Measurements from ENCODE around the gene ZBTB5. TPM values are rescaled to one million over a fixed set of nuclear protein-coding genes. Genes with fewer than 3 reads are reported as not detected.
A peak's percentile ranks its signal among the peaks of the same experiment; 100 is the strongest.

The ZBTB5 gene
- polyA plus RNA-seq, 2 of the 4 experiments (the other 2 are of a cell fraction), result 12.4 to 18.1 TPM

DNA sequence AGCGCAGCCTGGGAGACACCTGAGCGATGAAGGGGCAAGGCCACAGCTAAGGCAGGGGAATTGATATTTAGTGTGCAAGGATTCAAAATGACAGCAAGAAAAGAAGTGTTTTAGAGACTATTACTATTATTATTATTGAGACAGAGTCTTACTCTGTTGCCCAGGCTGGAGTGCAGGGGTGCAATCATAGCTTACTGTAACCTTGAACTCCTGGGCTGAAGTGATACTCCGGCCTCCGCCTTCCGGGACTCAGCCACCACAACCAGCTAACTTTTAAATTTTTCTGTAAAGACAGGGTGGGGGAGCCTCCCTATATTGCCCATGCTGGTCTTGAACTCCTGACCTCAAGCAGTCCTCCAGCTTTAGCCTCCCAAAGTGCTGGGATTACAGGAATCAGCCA, 46.0 kb downstream of the ZBTB5 start:
- no peak for ATAC-seq
- CTCF ChIA-PET, result interaction anchor here (3.4 kb wide), 1 partner anchor 11 kb away, joined by 14 read pairs; no protein-coding TSS in a partner anchor

DNA sequence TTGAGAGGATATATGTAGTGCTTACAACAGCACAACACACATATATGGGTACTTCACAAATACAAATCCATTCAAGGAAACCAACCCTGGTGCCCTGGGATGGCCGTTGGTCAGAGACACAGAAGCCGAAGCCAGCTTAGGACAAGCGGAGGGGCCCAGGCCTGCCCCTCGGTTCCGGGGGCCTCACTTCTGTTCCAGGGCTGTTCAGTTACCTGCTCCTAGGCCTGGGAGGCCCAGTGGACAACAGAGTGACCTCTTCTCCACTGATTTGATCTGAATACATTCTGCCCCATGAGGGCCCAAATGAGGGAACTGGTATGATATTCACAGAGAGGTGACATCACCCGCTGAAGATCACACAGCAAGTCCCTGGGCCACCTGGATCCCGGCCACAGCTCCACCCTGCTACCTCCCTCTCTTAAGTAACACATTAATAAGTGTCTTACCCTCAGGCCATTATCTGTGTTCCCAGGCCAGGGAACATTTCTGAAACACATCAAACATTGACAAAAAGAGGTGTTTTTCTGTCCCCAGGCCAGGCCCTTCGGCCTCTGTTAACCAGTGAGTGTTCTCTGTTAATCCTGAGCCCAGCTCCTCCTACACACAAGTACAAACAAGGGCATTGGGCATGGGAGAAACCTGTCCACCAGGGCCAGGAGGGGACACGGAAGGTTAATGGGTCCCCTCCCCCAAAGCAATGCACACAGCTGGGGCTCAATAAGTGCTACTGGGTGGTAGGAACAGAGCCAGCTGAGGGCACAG, 47.2 kb downstream of the ZBTB5 start:
- 56% methylated on average over 9 of the region's 9 CpGs for WGBS (ENCODE audit: missing lambda C conversion rate)
- Histone ChIP-seq H3K4me2 (peak overlapping the region; percentile 59), H3K4me3 (no peak overlapping the region), H3K4me1 (peaks cover 42% of the 10 kb centered on the region), H3K27ac (peak overlapping the region; percentile 65 to 73), H3K9me3 (no peaks in the 10 kb centered on the region)
- no peak for FAIRE-seq
- DNase-seq (ENCODE audit: low read depth in 1 of 2, low spot score in 1 of 2), result peak in 1 of 2 experiments; percentile 73
- ChIA-PET CTCF (interaction anchor here (1.1 to 3.4 kb wide), 5 partner anchors 8 to 48 kb away, joined by 3 to 14 read pairs (median 5); no protein-coding TSS in a partner anchor), POLR2A (no interaction called here)
- TF ChIP-seq, protein P1, sequence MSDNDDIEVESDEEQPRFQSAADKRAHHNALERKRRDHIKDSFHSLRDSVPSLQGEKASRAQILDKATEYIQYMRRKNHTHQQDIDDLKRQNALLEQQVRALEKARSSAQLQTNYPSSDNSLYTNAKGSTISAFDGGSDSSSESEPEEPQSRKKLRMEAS (IDR thresholded peaks at IDR 0.05), result no peak
- TF ChIP-seq HOXB13 (CRISPR knock-in tag; IDR thresholded peaks at IDR 0.05; ENCODE audit: low read depth) (no peak), ZSCAN20 (CRISPR knock-in tag; IDR thresholded peaks at IDR 0.05) (no peak), MAZ (IDR thresholded peaks at IDR 0.05; ENCODE audit: borderline replicate concordance, low read depth, low read length) (no peak), TP53 (CRISPR knock-in tag; IDR thresholded peaks at IDR 0.05) (no peak), CHD4 (IDR thresholded peaks at IDR 0.05; ENCODE audit: borderline replicate concordance) (no peak)
- TF ChIP-seq, protein P2, sequence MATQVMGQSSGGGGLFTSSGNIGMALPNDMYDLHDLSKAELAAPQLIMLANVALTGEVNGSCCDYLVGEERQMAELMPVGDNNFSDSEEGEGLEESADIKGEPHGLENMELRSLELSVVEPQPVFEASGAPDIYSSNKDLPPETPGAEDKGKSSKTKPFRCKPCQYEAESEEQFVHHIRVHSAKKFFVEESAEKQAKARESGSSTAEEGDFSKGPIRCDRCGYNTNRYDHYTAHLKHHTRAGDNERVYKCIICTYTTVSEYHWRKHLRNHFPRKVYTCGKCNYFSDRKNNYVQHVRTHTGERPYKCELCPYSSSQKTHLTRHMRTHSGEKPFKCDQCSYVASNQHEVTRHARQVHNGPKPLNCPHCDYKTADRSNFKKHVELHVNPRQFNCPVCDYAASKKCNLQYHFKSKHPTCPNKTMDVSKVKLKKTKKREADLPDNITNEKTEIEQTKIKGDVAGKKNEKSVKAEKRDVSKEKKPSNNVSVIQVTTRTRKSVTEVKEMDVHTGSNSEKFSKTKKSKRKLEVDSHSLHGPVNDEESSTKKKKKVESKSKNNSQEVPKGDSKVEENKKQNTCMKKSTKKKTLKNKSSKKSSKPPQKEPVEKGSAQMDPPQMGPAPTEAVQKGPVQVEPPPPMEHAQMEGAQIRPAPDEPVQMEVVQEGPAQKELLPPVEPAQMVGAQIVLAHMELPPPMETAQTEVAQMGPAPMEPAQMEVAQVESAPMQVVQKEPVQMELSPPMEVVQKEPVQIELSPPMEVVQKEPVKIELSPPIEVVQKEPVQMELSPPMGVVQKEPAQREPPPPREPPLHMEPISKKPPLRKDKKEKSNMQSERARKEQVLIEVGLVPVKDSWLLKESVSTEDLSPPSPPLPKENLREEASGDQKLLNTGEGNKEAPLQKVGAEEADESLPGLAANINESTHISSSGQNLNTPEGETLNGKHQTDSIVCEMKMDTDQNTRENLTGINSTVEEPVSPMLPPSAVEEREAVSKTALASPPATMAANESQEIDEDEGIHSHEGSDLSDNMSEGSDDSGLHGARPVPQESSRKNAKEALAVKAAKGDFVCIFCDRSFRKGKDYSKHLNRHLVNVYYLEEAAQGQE (IDR thresholded peaks at IDR 0.05), result no peak
- no peak for ATAC-seq

More for the DNA sequence above, 46.0 kb downstream of the ZBTB5 start:
- Histone ChIP-seq H3K4me2 (peak overlapping the region; percentile 59; the same call in 1 of the 3 replicates), H3K4me3 (no peak overlapping the region), H3K4me1 (peaks cover 52% of the 10 kb centered on the region), H3K9me3 (no peaks in the 10 kb centered on the region), H3K27ac (peak overlapping the region; percentile 65 to 73; a peak in 2 of 6 replicates)
- no peak for TF ChIP-seq NR3C1 (IDR thresholded peaks at IDR 0.05)
- no peak for TF ChIP-seq MYC (IDR thresholded peaks at IDR 0.05; ENCODE audit: borderline replicate concordance, low read length)
- no peak for TF ChIP-seq JUNB (IDR thresholded peaks at IDR 0.05)
- TF ChIP-seq JUN (IDR thresholded peaks at IDR 0.05), result no peak
- TF ChIP-seq, protein P3, sequence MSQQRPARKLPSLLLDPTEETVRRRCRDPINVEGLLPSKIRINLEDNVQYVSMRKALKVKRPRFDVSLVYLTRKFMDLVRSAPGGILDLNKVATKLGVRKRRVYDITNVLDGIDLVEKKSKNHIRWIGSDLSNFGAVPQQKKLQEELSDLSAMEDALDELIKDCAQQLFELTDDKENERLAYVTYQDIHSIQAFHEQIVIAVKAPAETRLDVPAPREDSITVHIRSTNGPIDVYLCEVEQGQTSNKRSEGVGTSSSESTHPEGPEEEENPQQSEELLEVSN (IDR thresholded peaks at IDR 0.05; ENCODE audit: borderline replicate concordance, low read depth), result no peak
- no peak for TF ChIP-seq RARB (CRISPR knock-in tag; IDR thresholded peaks at IDR 0.05)
- no peak for TF ChIP-seq CBX2 (IDR thresholded peaks at IDR 0.05; ENCODE audit: borderline replicate concordance, low read depth)
- TF ChIP-seq POLR2AphosphoS2 (conservative IDR thresholded peaks at IDR 0.05; ENCODE audit: low read length), result no peak
- POLR2A ChIA-PET, result no interaction called here
- WGBS (ENCODE audit: missing lambda C conversion rate), result 92% methylated on average over 5 of the region's 5 CpGs
- FAIRE-seq, result no peak
- no peak for DNase-seq (ENCODE audit: low read depth in 1 of 2, low spot score in 1 of 2)

DNA sequence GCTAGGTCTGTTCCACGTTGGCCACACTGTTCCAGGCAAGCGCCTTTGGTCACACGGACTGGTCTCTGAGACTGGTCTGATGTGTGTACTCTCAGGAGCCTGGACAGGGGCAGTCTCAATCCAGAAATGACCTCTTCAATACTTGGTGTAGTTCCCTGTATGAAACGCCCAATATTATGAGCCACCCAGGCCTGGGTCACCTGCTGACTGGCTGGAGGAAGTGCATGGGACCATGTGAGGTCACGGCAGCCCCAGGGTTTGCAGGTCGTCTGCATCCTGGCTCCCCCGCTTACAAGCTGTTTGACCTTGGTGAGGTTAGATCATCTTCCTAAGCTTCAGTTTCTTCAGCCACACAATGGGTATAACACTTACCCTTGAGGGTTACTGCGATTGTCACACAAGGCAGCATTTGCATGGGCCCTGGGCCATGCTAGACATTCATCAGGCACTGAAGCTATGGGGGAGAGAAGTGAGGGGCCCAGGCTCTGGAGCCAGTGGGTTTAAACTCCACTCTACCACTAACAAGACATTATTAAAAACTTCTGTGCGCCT, 47.9 kb downstream of the ZBTB5 start:
- Histone ChIP-seq H3K4me2 (peak overlapping the region; percentile 59; the same call in 1 of the 3 replicates), H3K9me3 (no peaks in the 10 kb centered on the region), H3K4me1 (peaks cover 42% of the 10 kb centered on the region), H3K4me3 (no peak overlapping the region), H3K27ac (peak overlapping the region; percentile 65 to 73; a peak in 4 of 6 replicates)
- ATAC-seq (no peak), DNase-seq (ENCODE audit: low read depth in 1 of 2, low spot score in 1 of 2) (no peak), FAIRE-seq (no peak)
- CTCF ChIA-PET, result interaction anchor here (1.1 to 3.4 kb wide), 4 partner anchors 9 to 49 kb away, joined by 3 to 14 read pairs (median 4); no protein-coding TSS in a partner anchor
- POLR2A ChIA-PET, result no interaction called here
- TF ChIP-seq NR3C1 (IDR thresholded peaks at IDR 0.05) (no peak), RCOR1 (IDR thresholded peaks at IDR 0.05; ENCODE audit: low read depth, low read length) (no peak)
- TF ChIP-seq, protein P4, sequence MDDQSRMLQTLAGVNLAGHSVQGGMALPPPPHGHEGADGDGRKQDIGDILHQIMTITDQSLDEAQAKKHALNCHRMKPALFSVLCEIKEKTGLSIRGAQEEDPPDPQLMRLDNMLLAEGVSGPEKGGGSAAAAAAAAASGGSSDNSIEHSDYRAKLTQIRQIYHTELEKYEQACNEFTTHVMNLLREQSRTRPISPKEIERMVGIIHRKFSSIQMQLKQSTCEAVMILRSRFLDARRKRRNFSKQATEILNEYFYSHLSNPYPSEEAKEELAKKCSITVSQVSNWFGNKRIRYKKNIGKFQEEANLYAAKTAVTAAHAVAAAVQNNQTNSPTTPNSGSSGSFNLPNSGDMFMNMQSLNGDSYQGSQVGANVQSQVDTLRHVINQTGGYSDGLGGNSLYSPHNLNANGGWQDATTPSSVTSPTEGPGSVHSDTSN (IDR thresholded peaks at IDR 0.05), result no peak
- WGBS (ENCODE audit: missing lambda C conversion rate), result 84% methylated on average over 9 of the region's 9 CpGs

Data from A549 (cell line).